ENCODE measurements around the gene IL1RAPL2.

- TF ChIP-seq POLR2AphosphoS5 (IDR thresholded peaks at IDR 0.05; ENCODE audit: borderline replicate concordance, low read depth, low read length) (no peak), EZH2 (IDR thresholded peaks at IDR 0.05) (no peak), FOXP2 (optimal IDR thresholded peaks at IDR 0.05; ENCODE audit: control extremely low read depth, extremely low read length, insufficient read depth) (no peak)
Observed at GRCh38 chrX:104659005-104659744, 93.2 kb downstream of the IL1RAPL2 start.
